Measurements from ENCODE around the gene ZBTB7C. TPM values are rescaled to one million over a fixed set of nuclear protein-coding genes. Genes with fewer than 3 reads are reported as not detected.
A peak's percentile ranks its signal among the peaks of the same experiment; 100 is the strongest.

The ZBTB7C gene
- total RNA-seq, 4 donors from 2014 or later, result 26.0 to 50.6 (median 46.2) TPM

DNA sequence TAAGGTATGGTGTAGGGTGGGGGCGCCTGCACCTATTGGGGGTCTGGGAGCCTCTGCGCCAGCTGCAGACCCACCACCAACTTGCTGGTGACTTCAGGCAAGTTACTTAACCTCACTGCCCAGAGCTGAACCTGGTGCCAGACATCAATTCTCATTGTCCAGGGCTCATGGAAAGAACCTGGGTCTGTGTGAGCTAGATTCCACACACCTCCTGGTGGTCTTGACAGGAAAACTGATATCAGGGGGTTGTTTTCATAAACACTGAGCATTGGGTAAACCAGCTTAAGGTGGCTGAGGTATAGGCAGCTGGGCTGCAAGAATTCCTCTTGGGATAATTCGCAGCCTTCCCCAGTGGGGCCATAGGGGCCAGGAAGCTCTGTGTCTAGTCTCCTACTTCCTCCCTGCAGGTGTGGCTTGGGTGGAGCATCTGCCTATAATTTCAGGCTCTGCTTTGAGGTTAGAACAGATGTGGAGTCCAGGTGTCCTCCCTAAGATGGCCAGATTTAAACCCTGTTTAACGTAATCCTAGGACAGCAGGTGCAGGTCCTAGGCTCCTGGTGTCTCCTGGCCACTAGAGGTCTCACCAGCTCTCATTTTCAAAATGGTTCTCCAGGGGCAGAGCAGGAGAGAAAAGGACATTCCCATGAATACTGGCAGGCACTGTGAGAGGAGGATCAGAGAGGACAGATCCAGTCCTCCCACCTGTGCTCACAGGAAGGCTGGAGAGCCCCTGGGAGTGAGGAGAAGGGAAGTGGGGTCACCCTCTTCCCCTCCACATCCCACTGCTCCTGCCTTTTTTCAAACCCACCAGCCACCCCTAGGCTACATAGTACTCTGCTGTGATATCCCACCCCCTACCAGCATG, 378.3 kb downstream of the ZBTB7C start:
- peak in 1 of 2 donors; percentile 60 for DNase-seq (ENCODE audit: low spot score in 2 of 2)
- H3K27me3 ChIP-seq, result no peaks in the 10 kb centered on the region
- TF ChIP-seq POLR2A (IDR thresholded peaks at IDR 0.05), result no peak
- TF ChIP-seq, protein P1, sequence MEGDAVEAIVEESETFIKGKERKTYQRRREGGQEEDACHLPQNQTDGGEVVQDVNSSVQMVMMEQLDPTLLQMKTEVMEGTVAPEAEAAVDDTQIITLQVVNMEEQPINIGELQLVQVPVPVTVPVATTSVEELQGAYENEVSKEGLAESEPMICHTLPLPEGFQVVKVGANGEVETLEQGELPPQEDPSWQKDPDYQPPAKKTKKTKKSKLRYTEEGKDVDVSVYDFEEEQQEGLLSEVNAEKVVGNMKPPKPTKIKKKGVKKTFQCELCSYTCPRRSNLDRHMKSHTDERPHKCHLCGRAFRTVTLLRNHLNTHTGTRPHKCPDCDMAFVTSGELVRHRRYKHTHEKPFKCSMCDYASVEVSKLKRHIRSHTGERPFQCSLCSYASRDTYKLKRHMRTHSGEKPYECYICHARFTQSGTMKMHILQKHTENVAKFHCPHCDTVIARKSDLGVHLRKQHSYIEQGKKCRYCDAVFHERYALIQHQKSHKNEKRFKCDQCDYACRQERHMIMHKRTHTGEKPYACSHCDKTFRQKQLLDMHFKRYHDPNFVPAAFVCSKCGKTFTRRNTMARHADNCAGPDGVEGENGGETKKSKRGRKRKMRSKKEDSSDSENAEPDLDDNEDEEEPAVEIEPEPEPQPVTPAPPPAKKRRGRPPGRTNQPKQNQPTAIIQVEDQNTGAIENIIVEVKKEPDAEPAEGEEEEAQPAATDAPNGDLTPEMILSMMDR (IDR thresholded peaks at IDR 0.05), result peak; percentile 31 to 62
- peaks cover 8% of the 10 kb centered on the region for H3K36me3 ChIP-seq
- no peak overlapping the region for H3K27ac ChIP-seq
- no peak overlapping the region for H3K4me3 ChIP-seq
- H3K4me1 ChIP-seq, result peaks cover 26% of the 10 kb centered on the region
- H3K9me3 ChIP-seq, result no peaks in the 10 kb centered on the region
- WGBS, result 60% methylated on average over 4 of the region's 4 CpGs

DNA sequence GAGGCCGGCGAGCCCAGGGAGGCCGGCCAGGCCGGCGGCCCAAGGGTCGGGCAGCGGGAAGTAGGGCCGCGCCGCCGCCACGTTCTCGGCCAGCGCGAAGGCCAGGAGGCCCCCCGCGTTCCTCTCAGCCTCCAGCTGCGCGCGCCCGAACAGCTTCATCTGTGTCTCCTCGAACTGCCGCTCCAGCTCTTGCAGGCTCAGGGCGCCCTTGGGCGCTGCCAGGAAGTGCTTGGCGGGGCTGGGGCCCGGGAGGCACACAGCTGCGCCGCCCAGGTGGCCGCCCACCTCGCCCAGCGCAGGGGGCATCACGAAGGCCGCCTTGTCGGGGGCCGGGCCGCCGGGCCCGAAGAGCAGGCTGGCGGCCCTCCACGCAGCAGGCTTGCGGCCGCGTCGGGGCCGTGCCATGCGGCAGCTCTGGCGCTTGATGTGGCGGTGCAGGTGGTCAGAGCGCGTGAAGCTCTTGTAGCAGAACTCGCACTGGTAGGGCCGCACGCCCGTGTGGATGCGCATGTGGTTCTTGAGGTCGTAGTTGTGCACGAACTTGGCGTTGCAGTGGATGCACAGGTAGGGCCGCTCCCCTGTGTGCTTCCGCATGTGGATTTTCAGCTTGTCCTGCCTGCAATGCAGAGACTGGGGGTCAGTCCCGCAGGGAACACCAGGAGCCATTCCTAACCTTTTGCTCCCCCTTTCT, 379.7 kb downstream of the ZBTB7C start:
- Histone ChIP-seq H3K36me3 (peaks cover 8% of the 10 kb centered on the region), H3K4me1 (peaks cover 22% of the 10 kb centered on the region), H3K4me3 (no peak overlapping the region), H3K27me3 (no peaks in the 10 kb centered on the region), H3K27ac (no peak overlapping the region), H3K9me3 (no peaks in the 10 kb centered on the region)
- DNase-seq (ENCODE audit: low spot score in 2 of 2), result peak in 1 of 2 donors; percentile 68
- TF ChIP-seq POLR2A (IDR thresholded peaks at IDR 0.05) (no peak), EP300 (IDR thresholded peaks at IDR 0.05) (no peak)
- 92% methylated on average over 15 of the region's 62 CpGs for WGBS

DNA sequence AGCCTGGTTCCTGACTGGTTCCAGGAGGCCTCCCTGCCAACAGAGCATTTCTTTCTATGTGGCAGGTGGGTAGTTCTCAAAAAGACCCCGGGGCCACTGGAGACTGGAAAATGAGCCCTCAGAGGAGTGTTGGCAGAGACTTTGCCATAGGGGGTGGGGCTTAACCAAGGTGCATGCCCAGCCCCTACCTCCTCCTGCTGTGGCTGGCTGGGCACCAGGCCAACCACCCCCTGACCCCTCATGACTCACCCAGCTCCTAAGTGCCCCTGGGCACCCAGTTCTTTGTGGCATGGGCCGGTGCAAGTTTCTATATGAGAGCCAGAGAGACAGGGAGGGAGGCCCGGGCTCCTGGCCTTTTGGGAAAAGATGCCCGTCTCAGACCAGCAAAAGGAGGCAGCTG, 380.5 kb downstream of the ZBTB7C start:
- Histone ChIP-seq H3K4me1 (peaks cover 19% of the 10 kb centered on the region), H3K9me3 (no peaks in the 10 kb centered on the region), H3K36me3 (peaks cover 8% of the 10 kb centered on the region), H3K27me3 (no peaks in the 10 kb centered on the region), H3K27ac (no peak overlapping the region), H3K4me3 (no peak overlapping the region)
- TF ChIP-seq, protein P1 (IDR thresholded peaks at IDR 0.05), result no peak
- no peak for TF ChIP-seq POLR2A (IDR thresholded peaks at IDR 0.05)
- TF ChIP-seq POLR2AphosphoS5 (IDR thresholded peaks at IDR 0.05), result no peak
- TF ChIP-seq EP300 (IDR thresholded peaks at IDR 0.05), result no peak
- DNase-seq (ENCODE audit: low spot score in 2 of 2), result peak in 1 of 2 donors; percentile 73
- WGBS, result 72% methylated on average over 3 of the region's 4 CpGs

DNA sequence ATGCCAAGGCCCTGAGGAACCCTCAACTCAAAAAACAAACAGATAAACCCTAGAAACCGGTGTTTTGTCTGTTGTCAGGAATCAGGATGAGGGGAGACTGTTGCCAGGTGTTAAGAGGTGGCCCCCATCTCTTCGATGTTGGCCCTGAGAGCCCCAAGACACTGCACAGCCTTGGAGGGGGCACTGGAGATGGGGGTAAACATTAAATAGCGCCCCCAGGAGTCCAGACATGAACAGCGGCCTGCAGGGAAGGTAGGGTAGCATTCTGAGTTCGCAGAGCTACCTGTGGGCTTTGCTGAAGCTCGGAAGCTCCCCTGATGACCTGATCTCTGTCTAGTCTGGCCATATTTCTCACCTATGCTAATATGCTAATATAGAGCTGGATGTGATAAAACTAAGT, 381.1 kb downstream of the ZBTB7C start:
- WGBS, result 79% methylated on average over 6 of the region's 6 CpGs
- DNase-seq (ENCODE audit: low spot score in 2 of 2), result peak in 1 of 2 donors; percentile 58
- TF ChIP-seq POLR2AphosphoS5 (IDR thresholded peaks at IDR 0.05) (no peak), POLR2A (IDR thresholded peaks at IDR 0.05) (no peak), EP300 (IDR thresholded peaks at IDR 0.05) (no peak)
- TF ChIP-seq, protein P1 (IDR thresholded peaks at IDR 0.05), result no peak
- Histone ChIP-seq H3K27me3 (no peaks in the 10 kb centered on the region), H3K4me1 (peaks cover 24% of the 10 kb centered on the region), H3K4me3 (no peak overlapping the region), H3K9me3 (no peaks in the 10 kb centered on the region), H3K36me3 (peaks cover 8% of the 10 kb centered on the region), H3K27ac (peak overlapping the region; percentile 61)

DNA sequence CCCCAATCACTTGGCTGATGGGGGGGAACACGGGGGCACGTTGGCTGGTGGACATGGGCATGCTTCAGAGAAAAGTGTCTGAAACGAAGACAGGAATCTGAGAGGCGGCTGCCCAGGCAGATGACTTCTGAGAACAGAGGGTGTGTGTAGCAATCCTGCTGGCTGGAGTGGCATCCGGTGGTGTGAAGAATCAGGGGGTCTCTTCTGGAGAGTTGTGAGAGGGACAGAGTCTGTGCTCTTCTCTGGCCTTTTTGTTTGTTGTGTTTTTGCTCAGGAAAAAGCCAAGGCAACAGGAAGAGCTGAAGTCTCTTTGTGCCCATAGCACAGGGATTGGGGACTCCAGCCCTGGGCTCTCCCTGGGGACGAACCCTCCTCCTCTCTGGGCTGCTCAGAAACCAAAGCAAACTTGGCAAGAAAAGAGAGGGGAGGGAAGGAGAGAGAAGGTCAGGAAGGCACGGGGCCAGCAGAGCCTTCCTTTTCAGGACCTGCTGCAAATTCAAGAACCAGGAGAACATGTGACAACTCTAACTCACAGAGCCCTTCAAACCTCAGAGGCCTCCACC, 381.7 kb downstream of the ZBTB7C start:
- Histone ChIP-seq H3K36me3 (peaks cover 8% of the 10 kb centered on the region), H3K4me1 (peaks cover 30% of the 10 kb centered on the region), H3K27me3 (no peaks in the 10 kb centered on the region), H3K9me3 (no peaks in the 10 kb centered on the region), H3K27ac (peak overlapping the region; percentile 61), H3K4me3 (no peak overlapping the region)
- DNase-seq (ENCODE audit: low spot score in 2 of 2), result peak in 1 of 2 donors; percentile 82
- 40% methylated on average over 7 of the region's 7 CpGs for WGBS
- TF ChIP-seq POLR2AphosphoS5 (IDR thresholded peaks at IDR 0.05) (no peak), POLR2A (IDR thresholded peaks at IDR 0.05) (no peak), EP300 (IDR thresholded peaks at IDR 0.05) (no peak)
- TF ChIP-seq, protein P1 (IDR thresholded peaks at IDR 0.05), result no peak
